Measurements from ENCODE around the gene SLIT2.

DNA sequence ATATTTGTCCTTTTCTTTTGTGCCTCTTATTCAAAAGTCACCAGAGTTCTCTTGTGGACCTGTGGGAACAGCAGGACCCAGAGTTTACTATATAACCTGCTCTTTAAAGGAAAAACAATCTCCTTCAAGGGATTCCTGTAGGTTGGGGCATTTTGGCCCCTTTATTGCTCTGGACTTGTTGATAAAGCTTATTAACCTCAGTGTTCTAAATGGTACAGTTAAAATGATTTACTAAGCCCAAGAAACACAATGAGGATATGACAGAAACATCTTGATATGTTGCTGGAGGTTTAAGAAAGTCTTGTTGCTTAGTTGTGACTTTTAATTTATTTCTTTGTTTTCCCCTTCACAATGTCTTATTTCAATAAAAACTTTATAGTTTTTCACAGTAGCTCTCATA lies 46.8 kb downstream of the SLIT2 start:
- TF ChIP-seq CTCF (IDR thresholded peaks at IDR 0.05; ENCODE audit: insufficient read depth, low read depth, low read length) = no peak
- no peak for TF ChIP-seq EZH2 (IDR thresholded peaks at IDR 0.05; ENCODE audit: insufficient read depth, low read length)
